Trophoblast cell (in vitro differentiated cells and primary cell): ENCODE data around the gene DNAAF8.

ENCODE experiments used
- DNase-seq, 2 donors: peaks; one replicate each; pipeline ENCODE4 v3.0.0-alpha.2; 2016
- H2AFZ ChIP-seq: 2 replicates; pipeline ENCODE4 v1.6.1; 2013; ENCODE audit warnings: low read length, moderate library complexity, mild to moderate bottlenecking; ENCODE audit not compliant: insufficient read depth, poor library complexity
- H2AK5ac ChIP-seq: 2 replicates; pipeline ENCODE4 v1.6.1; 2013; ENCODE audit warnings: mild to moderate bottlenecking, low read length
- H2BK120ac ChIP-seq: 2 replicates; pipeline ENCODE4 v1.6.1; 2013; ENCODE audit warnings: low read length, mild to moderate bottlenecking, moderate library complexity; ENCODE audit not compliant: insufficient read depth, poor library complexity
- H2BK12ac ChIP-seq: 2 replicates; pipeline ENCODE4 v1.6.1; 2013; ENCODE audit warnings: mild to moderate bottlenecking, low read length, moderate library complexity
- H2BK5ac ChIP-seq: 2 replicates; pipeline ENCODE4 v1.6.1; 2013; ENCODE audit warnings: low read length, low read depth, moderate library complexity, mild to moderate bottlenecking; ENCODE audit not compliant: poor library complexity
- H3K14ac ChIP-seq: 2 replicates; pipeline ENCODE4 v1.6.1; 2013; ENCODE audit warnings: mild to moderate bottlenecking, low read length
- H3K18ac ChIP-seq: 2 replicates; pipeline ENCODE4 v1.6.1; 2013; ENCODE audit warnings: mild to moderate bottlenecking, low read length
- H3K23ac ChIP-seq: 2 replicates; pipeline ENCODE4 v1.6.1; 2013; ENCODE audit warnings: low read length
- H3K27ac ChIP-seq: 2 replicates; pipeline ENCODE4 v1.5.1; 2013; ENCODE audit warnings: low read depth, mild to moderate bottlenecking, inconsistent platforms, low read length, moderate library complexity
- H3K27me3 ChIP-seq: 2 replicates; pipeline ENCODE4 v1.6.1; 2013; ENCODE audit warnings: inconsistent platforms, mild to moderate bottlenecking, low read length, moderate library complexity; ENCODE audit not compliant: insufficient read depth
- H3K36me3 ChIP-seq, 2 experiments: 1 replicate in 1 of 2; 2 replicates in 1 of 2; pipeline ENCODE4 v1.6.1; 2013; ENCODE audit warnings: low read length in 2 of 2, mild to moderate bottlenecking in 2 of 2, moderate library complexity in 1 of 2; ENCODE audit not compliant: insufficient read depth in 2 of 2, control insufficient read depth in 1 of 2
- H3K4ac ChIP-seq: 2 replicates; pipeline ENCODE4 v1.6.1; 2013; ENCODE audit warnings: low read depth, mild to moderate bottlenecking, low read length, moderate library complexity
- H3K4me1 ChIP-seq, 2 experiments: 1 replicate in 1 of 2; 2 replicates in 1 of 2; pipeline ENCODE4 v1.6.1; 2013; ENCODE audit warnings: low read length in 2 of 2, mild to moderate bottlenecking in 2 of 2, moderate library complexity in 1 of 2; ENCODE audit not compliant: insufficient read depth in 2 of 2, control insufficient read depth in 1 of 2
- H3K4me2 ChIP-seq: 2 replicates; pipeline ENCODE4 v1.6.1; 2013; ENCODE audit warnings: inconsistent platforms, mild to moderate bottlenecking, low read length, moderate library complexity
- H3K4me3 ChIP-seq: 2 replicates; pipeline ENCODE4 v1.5.1; 2013; ENCODE audit warnings: mild to moderate bottlenecking, low read depth, low read length, inconsistent platforms
- H3K79me1 ChIP-seq: one replicate; pipeline ENCODE4 v1.6.1; 2013; ENCODE audit warnings: low read length
- H3K79me2 ChIP-seq: 2 replicates; pipeline ENCODE4 v1.6.1; 2013; ENCODE audit warnings: low read length, mild to moderate bottlenecking; ENCODE audit not compliant: control insufficient read depth, insufficient read depth, poor library complexity
- H3K9ac ChIP-seq: 2 replicates; pipeline ENCODE4 v1.6.1; 2013; ENCODE audit warnings: mild to moderate bottlenecking, low read length
- H3K9me3 ChIP-seq: 2 replicates; pipeline ENCODE4 v1.6.1; 2013; ENCODE audit warnings: low read depth, mild to moderate bottlenecking, control low read depth, inconsistent platforms, low read length; ENCODE audit not compliant: insufficient read depth
- H4K12ac ChIP-seq: 2 replicates; pipeline ENCODE4 v1.6.1; 2013; ENCODE audit warnings: low read depth, mild to moderate bottlenecking, low read length, moderate library complexity
- H4K8ac ChIP-seq: 2 replicates; pipeline ENCODE4 v1.6.1; 2013; ENCODE audit warnings: low read depth, mild to moderate bottlenecking, low read length, moderate library complexity
- H4K91ac ChIP-seq: one replicate; pipeline ENCODE4 v1.6.1; 2013; ENCODE audit warnings: low read depth, mild to moderate bottlenecking, low read length, moderate library complexity
- WGBS: extraction: QIAGEN DNeasy Blood & Tissue Kit; methylation state at CpG from one replicate; pipeline ENCODE4 v1.1.7; 2013; ENCODE audit warnings: missing lambda C conversion rate; ENCODE audit not compliant: insufficient read length, insufficient coverage; ENCODE audit errors: extremely low coverage; 5-methylcytosine and 5-hydroxymethylcytosine counted together

Gene DNAAF8

DNA sequence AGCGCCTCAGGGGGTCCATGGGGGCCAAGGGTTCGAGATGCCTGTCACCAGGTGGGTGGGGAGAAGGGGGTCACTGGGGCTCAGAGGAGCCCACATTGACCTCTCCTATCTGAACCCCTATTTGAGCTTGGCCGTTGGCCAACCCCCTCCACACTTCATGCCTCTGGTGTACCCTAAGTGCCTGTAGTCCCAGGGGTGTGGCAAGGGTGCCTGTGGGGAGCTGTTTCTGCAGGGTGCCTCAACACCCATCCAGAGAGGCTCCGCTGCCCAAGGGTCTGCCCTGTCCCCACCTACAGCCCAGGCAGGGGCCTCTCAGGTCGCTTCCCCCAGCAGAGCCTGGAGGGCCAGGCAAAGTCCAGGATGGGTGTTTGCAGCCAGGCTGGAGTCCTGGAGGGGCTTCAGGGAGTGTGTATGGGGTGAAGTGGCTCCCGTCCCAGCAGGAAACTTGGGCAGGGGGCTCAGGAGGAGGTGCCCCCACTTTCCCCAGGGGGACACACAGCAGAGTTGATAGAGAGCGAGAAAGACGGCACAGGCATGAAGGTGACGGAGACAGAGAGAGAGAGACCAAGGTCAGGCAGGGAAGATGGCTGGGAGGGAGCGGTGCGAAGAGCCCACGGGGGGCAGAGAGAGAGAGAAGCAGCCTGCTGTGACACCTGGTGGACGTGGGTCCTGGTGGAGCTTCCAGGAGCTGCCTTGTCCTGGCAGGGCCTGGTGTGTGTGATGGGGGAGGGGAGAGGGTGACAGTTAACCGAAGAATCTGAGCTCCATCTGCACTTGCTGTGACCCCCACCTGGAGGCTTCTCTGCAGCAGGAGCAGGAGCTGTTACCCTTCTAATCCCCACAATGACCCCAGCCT is 53.5 kb downstream of the DNAAF8 start, which contains the start of gene SEPTIN12:
TSS of gene SEPTIN12 (minus strand) at position 719 of the 856 bp plus-strand sequence. CDS start at position 19, 700 bp downstream.
- Histone ChIP-seq H4K12ac (no peak within 1 kb of the TSS), H3K27me3 (no peaks in the 10 kb centered on the region)

DNA sequence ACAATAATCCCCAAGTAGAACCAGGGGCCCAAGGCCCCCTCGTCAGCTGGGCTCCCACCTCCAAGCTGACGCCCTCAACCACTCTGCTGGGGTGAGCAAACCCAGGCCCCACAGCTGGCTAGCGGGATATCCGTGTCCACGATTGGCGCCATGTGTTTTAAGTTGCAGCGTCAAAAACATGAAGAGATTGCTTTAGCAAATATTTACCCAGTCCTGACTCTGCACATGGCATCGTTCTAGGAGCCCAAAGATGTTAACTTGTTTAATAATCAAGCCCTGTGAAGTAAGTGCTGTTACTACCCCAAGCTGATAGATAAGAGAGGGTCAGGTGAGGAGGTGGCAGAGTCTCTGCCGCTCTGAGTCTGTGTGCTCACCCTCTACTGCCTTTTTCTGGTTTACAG is 54.2 kb downstream of the DNAAF8 start:
- H3K14ac ChIP-seq: no peak overlapping the region
- H3K79me2 ChIP-seq: no peaks in the 10 kb centered on the region
- peaks cover 3% of the 10 kb centered on the region for H3K9me3 ChIP-seq
- no peak overlapping the region for H3K27ac ChIP-seq
- H3K4me1 ChIP-seq: no peaks in the 10 kb centered on the region
- DNase-seq: peak in 1 of 2 donors; percentile 18
- WGBS: no CpG with 5 or more reads among the region's 9 CpGs
- H4K91ac ChIP-seq: no peak overlapping the region
- H3K4me3 ChIP-seq: no peak overlapping the region
- H4K12ac ChIP-seq: no peak overlapping the region
- no peak overlapping the region for H3K4ac ChIP-seq
- no peaks in the 10 kb centered on the region for H3K27me3 ChIP-seq
- no peak overlapping the region for H3K9ac ChIP-seq
- no peaks in the 10 kb centered on the region for H3K36me3 ChIP-seq
- no peak overlapping the region for H4K8ac ChIP-seq
- H3K79me1 ChIP-seq: no peaks in the 10 kb centered on the region
- H3K18ac ChIP-seq: no peak overlapping the region
- H2BK120ac ChIP-seq: no peak overlapping the region
- no peak overlapping the region for H2AK5ac ChIP-seq
- no peak overlapping the region for H2BK5ac ChIP-seq
- no peak overlapping the region for H2BK12ac ChIP-seq
- H2AFZ ChIP-seq: no peak overlapping the region
- no peak overlapping the region for H3K23ac ChIP-seq
- no peak overlapping the region for H3K4me2 ChIP-seq

More for the DNA sequence above, 53.5 kb downstream of the DNAAF8 start, which contains the start of gene SEPTIN12:
- no peaks in the 10 kb centered on the region for H3K4me1 ChIP-seq
- DNase-seq: no peak
- H4K8ac ChIP-seq: no peak within 1 kb of the TSS
- H3K4me2 ChIP-seq: no peak within 1 kb of the TSS
- no CpG with 5 or more reads among the region's 14 CpGs for WGBS
- H3K79me1 ChIP-seq: no peaks in the 10 kb centered on the region
- no peaks in the 10 kb centered on the region for H3K79me2 ChIP-seq
- H2AFZ ChIP-seq: no peak within 1 kb of the TSS
- H3K4me3 ChIP-seq: no peak within 1 kb of the TSS
- no peak within 1 kb of the TSS for H3K4ac ChIP-seq
- no peak within 1 kb of the TSS for H4K91ac ChIP-seq
- no peak within 1 kb of the TSS for H2BK12ac ChIP-seq
- no peak within 1 kb of the TSS for H3K18ac ChIP-seq
- no peak within 1 kb of the TSS for H2BK5ac ChIP-seq
- H3K9ac ChIP-seq: no peak within 1 kb of the TSS
- H3K9me3 ChIP-seq: peaks cover 4% of the 10 kb centered on the region
- H3K36me3 ChIP-seq: no peaks in the 10 kb centered on the region
- H3K27ac ChIP-seq: no peak within 1 kb of the TSS
- no peak within 1 kb of the TSS for H2BK120ac ChIP-seq
- H3K23ac ChIP-seq: no peak within 1 kb of the TSS
- no peak within 1 kb of the TSS for H2AK5ac ChIP-seq
- no peak within 1 kb of the TSS for H3K14ac ChIP-seq

DNA sequence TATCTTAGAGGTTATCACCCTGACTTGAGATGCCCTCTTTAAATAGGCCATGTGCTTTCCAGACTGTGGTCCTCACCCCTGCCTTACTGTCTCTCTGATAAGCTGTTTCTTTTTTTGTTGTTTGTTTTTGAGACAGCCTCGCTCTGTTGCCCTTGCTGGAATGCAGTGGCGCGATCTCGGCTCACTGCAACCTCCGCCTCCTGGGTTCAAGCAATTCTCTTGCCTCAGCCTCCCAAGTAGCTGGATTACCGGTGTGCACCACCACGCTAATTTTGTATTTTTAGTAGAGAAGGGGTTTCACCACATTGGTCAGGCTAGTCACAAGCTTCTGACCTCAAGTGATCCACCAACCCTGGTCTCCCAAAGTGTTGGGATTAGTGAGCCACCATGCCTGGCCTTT is 54.6 kb downstream of the DNAAF8 start:
- Histone ChIP-seq H3K23ac (no peak overlapping the region), H4K91ac (no peak overlapping the region), H3K9me3 (no peaks in the 10 kb centered on the region), H3K18ac (no peak overlapping the region), H2BK12ac (no peak overlapping the region), H3K79me2 (no peaks in the 10 kb centered on the region), H3K4ac (no peak overlapping the region), H3K4me3 (no peak overlapping the region), H3K79me1 (no peaks in the 10 kb centered on the region), H3K14ac (no peak overlapping the region), H4K8ac (no peak overlapping the region), H2AFZ (no peak overlapping the region), H3K9ac (no peak overlapping the region), H3K36me3 (no peaks in the 10 kb centered on the region), H4K12ac (no peak overlapping the region), H2BK5ac (no peak overlapping the region), H3K27ac (no peak overlapping the region), H2AK5ac (no peak overlapping the region), H3K4me2 (no peak overlapping the region), H2BK120ac (no peak overlapping the region), H3K27me3 (no peaks in the 10 kb centered on the region), H3K4me1 (no peaks in the 10 kb centered on the region)
- no CpG with 5 or more reads among the region's 7 CpGs for WGBS
- DNase-seq: no peak

DNA sequence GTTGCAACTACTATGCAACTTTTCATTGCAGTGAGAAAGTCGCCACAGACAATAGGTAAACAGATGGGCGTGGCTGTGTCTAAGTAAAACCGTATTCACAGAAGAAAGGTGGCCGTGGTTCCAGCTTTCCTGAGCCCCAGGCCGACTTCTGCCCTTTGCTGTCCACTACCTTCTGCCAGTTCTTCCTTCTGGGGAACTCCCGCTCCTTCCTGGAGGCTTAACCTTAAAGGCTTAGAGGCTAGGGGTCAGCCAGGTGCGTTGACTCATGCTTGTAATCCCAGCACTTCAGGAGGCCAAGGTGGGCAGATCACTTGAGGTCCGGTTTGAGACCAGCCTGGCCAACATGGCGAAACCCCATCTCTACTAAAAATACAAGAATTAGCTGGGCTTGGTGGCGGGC is 55.9 kb downstream of the DNAAF8 start:
- no peaks in the 10 kb centered on the region for H3K36me3 ChIP-seq
- no peak overlapping the region for H3K18ac ChIP-seq
- no peak overlapping the region for H3K14ac ChIP-seq
- H2BK12ac ChIP-seq: no peak overlapping the region
- no peak overlapping the region for H3K9ac ChIP-seq
- no peak overlapping the region for H2BK120ac ChIP-seq
- H3K4me3 ChIP-seq: no peak overlapping the region
- no peaks in the 10 kb centered on the region for H3K4me1 ChIP-seq
- H4K8ac ChIP-seq: no peak overlapping the region
- no peak overlapping the region for H3K23ac ChIP-seq
- no peak overlapping the region for H2AK5ac ChIP-seq
- no peaks in the 10 kb centered on the region for H3K27me3 ChIP-seq
- no peak overlapping the region for H3K4me2 ChIP-seq
- no peak overlapping the region for H2BK5ac ChIP-seq
- peak in 1 of 2 donors; percentile 60 for DNase-seq
- H3K9me3 ChIP-seq: no peaks in the 10 kb centered on the region
- H4K12ac ChIP-seq: no peak overlapping the region
- no peak overlapping the region for H3K27ac ChIP-seq
- no peak overlapping the region for H2AFZ ChIP-seq
- no peaks in the 10 kb centered on the region for H3K79me2 ChIP-seq
- no CpG with 5 or more reads among the region's 10 CpGs for WGBS
- no peak overlapping the region for H4K91ac ChIP-seq
- no peak overlapping the region for H3K4ac ChIP-seq
- H3K79me1 ChIP-seq: no peaks in the 10 kb centered on the region
